ENCODE results near the gene PRDM11.

GRCh38 chr11:45237711-45238315 is 91.4 kb downstream of the PRDM11 start:
- no peak for TF ChIP-seq CTCF (IDR thresholded peaks at IDR 0.05 in 4 of 5, conservative IDR thresholded peaks at IDR 0.05 in 1 of 5)
- TF ChIP-seq POLR2A (IDR thresholded peaks at IDR 0.05): no peak

All from gastrocnemius medialis (tissue), 4 donors.